Measurements from ENCODE around the gene LINGO1.

DNA sequence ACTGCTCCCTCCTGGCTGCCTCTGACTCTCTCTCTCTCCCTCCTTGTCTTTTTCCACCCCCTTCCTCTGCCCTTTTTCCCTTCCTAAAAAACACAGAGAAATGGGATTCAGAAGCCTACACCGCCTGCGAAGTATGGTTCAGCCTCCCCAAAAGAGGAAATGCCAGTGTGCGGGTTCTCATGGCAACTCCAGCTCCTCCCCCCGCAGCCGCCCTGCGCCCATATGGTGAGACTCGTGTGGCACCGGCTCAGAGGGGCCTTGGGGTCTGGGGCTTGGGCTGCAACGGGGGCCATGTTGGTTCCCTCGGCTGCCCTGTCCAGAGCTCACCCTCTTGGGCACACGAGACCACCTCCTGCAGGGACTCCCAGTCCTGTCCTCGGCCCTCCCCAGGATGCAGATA lies 23.6 kb upstream of the LINGO1 start:
- TF ChIP-seq POLR2A (IDR thresholded peaks at IDR 0.05; ENCODE audit: low read depth, low read length) (no peak), EZH2 (IDR thresholded peaks at IDR 0.05; ENCODE audit: borderline replicate concordance, low read depth, low read length, severe bottlenecking) (no peak), POLR2AphosphoS5 (IDR thresholded peaks at IDR 0.05; ENCODE audit: insufficient read depth, low read depth, low read length) (no peak), GATA2 (IDR thresholded peaks at IDR 0.05; ENCODE audit: insufficient read depth, insufficient read length, low read depth, low read length) (no peak)
- TF ChIP-seq, protein P1, sequence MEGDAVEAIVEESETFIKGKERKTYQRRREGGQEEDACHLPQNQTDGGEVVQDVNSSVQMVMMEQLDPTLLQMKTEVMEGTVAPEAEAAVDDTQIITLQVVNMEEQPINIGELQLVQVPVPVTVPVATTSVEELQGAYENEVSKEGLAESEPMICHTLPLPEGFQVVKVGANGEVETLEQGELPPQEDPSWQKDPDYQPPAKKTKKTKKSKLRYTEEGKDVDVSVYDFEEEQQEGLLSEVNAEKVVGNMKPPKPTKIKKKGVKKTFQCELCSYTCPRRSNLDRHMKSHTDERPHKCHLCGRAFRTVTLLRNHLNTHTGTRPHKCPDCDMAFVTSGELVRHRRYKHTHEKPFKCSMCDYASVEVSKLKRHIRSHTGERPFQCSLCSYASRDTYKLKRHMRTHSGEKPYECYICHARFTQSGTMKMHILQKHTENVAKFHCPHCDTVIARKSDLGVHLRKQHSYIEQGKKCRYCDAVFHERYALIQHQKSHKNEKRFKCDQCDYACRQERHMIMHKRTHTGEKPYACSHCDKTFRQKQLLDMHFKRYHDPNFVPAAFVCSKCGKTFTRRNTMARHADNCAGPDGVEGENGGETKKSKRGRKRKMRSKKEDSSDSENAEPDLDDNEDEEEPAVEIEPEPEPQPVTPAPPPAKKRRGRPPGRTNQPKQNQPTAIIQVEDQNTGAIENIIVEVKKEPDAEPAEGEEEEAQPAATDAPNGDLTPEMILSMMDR (IDR thresholded peaks at IDR 0.05; ENCODE audit: extremely low read depth in 1 of 2, insufficient read depth in 1 of 2, low read depth in 1 of 2, low read length in 2 of 2) = no peak

Data from endothelial cell of umbilical vein (primary cell).